H9 (cell line): Measurements from ENCODE around the gene PDE6H. TPM values are rescaled to one million over a fixed set of nuclear protein-coding genes. Genes with fewer than 3 reads are reported as not detected.

Experiments used
- DNase-seq: peaks from one replicate; pipeline ENCODE4 v3.0.0-alpha.2; 2017
- H2AFZ ChIP-seq: one replicate; pipeline ENCODE4 v1.6.1; 2013; ENCODE audit warnings: mild to moderate bottlenecking, low read length, control low read depth, moderate library complexity
- H2AK5ac ChIP-seq: 2 replicates; pipeline ENCODE4 v1.6.1; 2013; ENCODE audit warnings: low read length, control low read depth, mixed read lengths; ENCODE audit not compliant: insufficient read length
- H2BK120ac ChIP-seq: one replicate; pipeline ENCODE4 v1.6.1; 2013; ENCODE audit warnings: low read depth, mild to moderate bottlenecking, low read length, control low read depth, inconsistent platforms; ENCODE audit not compliant: poor library complexity, severe bottlenecking
- H2BK12ac ChIP-seq: 2 replicates; pipeline ENCODE4 v1.6.1; 2013; ENCODE audit warnings: low read length, control low read depth, mixed read lengths, low read depth; ENCODE audit not compliant: insufficient read length
- H2BK15ac ChIP-seq: 2 replicates; pipeline ENCODE4 v1.6.1; 2013; ENCODE audit warnings: low read depth, low read length, control low read depth
- H2BK20ac ChIP-seq: one replicate; pipeline ENCODE4 v1.6.1; 2013; ENCODE audit warnings: low read depth, mild to moderate bottlenecking, low read length, control low read depth, inconsistent platforms; ENCODE audit not compliant: poor library complexity, severe bottlenecking
- H2BK5ac ChIP-seq: 2 replicates; pipeline ENCODE4 v1.6.1; 2013; ENCODE audit warnings: low read length, control low read depth, mixed read lengths; ENCODE audit not compliant: insufficient read length
- H3K14ac ChIP-seq: 2 replicates; pipeline ENCODE4 v1.6.1; 2013; ENCODE audit warnings: low read length, control low read depth; ENCODE audit not compliant: insufficient read depth
- H3K18ac ChIP-seq: 2 replicates; pipeline ENCODE4 v1.6.1; 2013; ENCODE audit warnings: low read depth, mild to moderate bottlenecking, mixed read lengths, low read length, control low read depth; ENCODE audit not compliant: insufficient read length
- H3K23ac ChIP-seq: 2 replicates; pipeline ENCODE4 v1.6.1; 2013; ENCODE audit warnings: low read length, control low read depth, mixed read lengths, low read depth; ENCODE audit not compliant: insufficient read length
- H3K23me2 ChIP-seq: 2 replicates; pipeline ENCODE4 v1.6.1; 2013; ENCODE audit warnings: low read depth, mild to moderate bottlenecking, mixed read lengths, low read length, control low read depth; ENCODE audit not compliant: insufficient read length, poor library complexity, severe bottlenecking
- H3K27ac ChIP-seq: 2 replicates; pipeline ENCODE4 v1.5.1; 2013; ENCODE audit warnings: low read length, control low read depth, mixed read lengths, low read depth; ENCODE audit not compliant: insufficient read length
- H3K27me3 ChIP-seq: 2 replicates; pipeline ENCODE4 v1.6.1; 2013; ENCODE audit warnings: low read length, control low read depth, inconsistent platforms; ENCODE audit not compliant: insufficient read depth
- H3K4ac ChIP-seq: 2 replicates; pipeline ENCODE4 v1.6.1; 2013; ENCODE audit warnings: low read depth, mild to moderate bottlenecking, control low read depth, inconsistent platforms, low read length, moderate library complexity
- H3K4me1 ChIP-seq: 2 replicates; pipeline ENCODE4 v1.6.1; 2013; ENCODE audit warnings: low read length, control low read depth, inconsistent platforms; ENCODE audit not compliant: insufficient read depth
- H3K4me2 ChIP-seq: 2 replicates; pipeline ENCODE4 v1.6.1; 2013; ENCODE audit warnings: low read length, control low read depth, mixed read lengths; ENCODE audit not compliant: insufficient read length, insufficient read depth
- H3K56ac ChIP-seq: 2 replicates; pipeline ENCODE4 v1.6.1; 2013; ENCODE audit warnings: low read depth, mild to moderate bottlenecking, mixed read lengths, low read length, control low read depth; ENCODE audit not compliant: insufficient read length
- H3K79me1 ChIP-seq: 2 replicates; pipeline ENCODE4 v1.6.1; 2013; ENCODE audit warnings: low read depth, mild to moderate bottlenecking, moderate library complexity, low read length, control low read depth, inconsistent platforms; ENCODE audit not compliant: insufficient read depth, poor library complexity, severe bottlenecking
- H3K79me2 ChIP-seq: 2 replicates; pipeline ENCODE4 v1.6.1; 2013; ENCODE audit warnings: low read length, control low read depth, inconsistent platforms; ENCODE audit not compliant: insufficient read depth
- H3K9ac ChIP-seq: 2 replicates; pipeline ENCODE4 v1.6.1; 2013; ENCODE audit warnings: low read length, control low read depth, mixed read lengths; ENCODE audit not compliant: insufficient read length; ENCODE audit errors: extremely low read depth
- H3K9me3 ChIP-seq: one replicate; pipeline ENCODE4 v1.6.1; 2013; ENCODE audit warnings: low read depth, low read length, inconsistent platforms; ENCODE audit not compliant: control insufficient read depth
- H3T11ph ChIP-seq: one replicate; pipeline ENCODE4 v1.6.1; 2013; ENCODE audit warnings: mild to moderate bottlenecking, low read length, control low read depth, inconsistent platforms
- H4K20me1 ChIP-seq: one replicate; pipeline ENCODE4 v1.6.1; 2013; ENCODE audit not compliant: control insufficient read depth, insufficient read length, insufficient read depth
- H4K5ac ChIP-seq: 2 replicates; pipeline ENCODE4 v1.6.1; 2013; ENCODE audit warnings: low read depth, mild to moderate bottlenecking, mixed read lengths, low read length, control low read depth; ENCODE audit not compliant: insufficient read length
- H4K8ac ChIP-seq: replicated peaks from 2 replicates; pipeline ENCODE4 v1.6.1; 2013; ENCODE audit warnings: low read length, control low read depth, mixed read lengths, low read depth; ENCODE audit not compliant: insufficient read length
- H4K91ac ChIP-seq: 2 replicates; pipeline ENCODE4 v1.6.1; 2013; ENCODE audit warnings: low read depth, mild to moderate bottlenecking, moderate library complexity, mixed read lengths, low read length, control low read depth; ENCODE audit not compliant: insufficient read length
- H3K27ac Mint-ChIP-seq, 3 experiments: 2 replicates in 2 of 3; 3 replicates in 1 of 3; pipeline ENCODE4 v1.8.0; 2020 to 2021; ENCODE audit warnings: mixed read lengths in 3 of 3, mild to moderate bottlenecking in 1 of 3, moderate library complexity in 1 of 3
- H3K27me3 Mint-ChIP-seq: 2 replicates; pipeline ENCODE4 v1.8.0; 2021; ENCODE audit warnings: low read depth, mild to moderate bottlenecking, moderate library complexity, mixed read lengths
- H3K36me3 Mint-ChIP-seq, 3 experiments: 2 replicates in 2 of 3; 3 replicates in 1 of 3; pipeline ENCODE4 v1.8.0; 2020 to 2021; ENCODE audit warnings: low read depth in 3 of 3, mixed read lengths in 3 of 3; ENCODE audit not compliant: insufficient read depth in 1 of 3
- H3K4me1 Mint-ChIP-seq, 2 experiments: 2 replicates each; pipeline ENCODE4 v1.8.0; 2020; ENCODE audit warnings: mixed read lengths in 2 of 2
- H3K4me3 Mint-ChIP-seq, 2 experiments: 2 replicates in 1 of 2; 3 replicates in 1 of 2; pipeline ENCODE4 v1.8.0; 2020 to 2021; ENCODE audit warnings: mild to moderate bottlenecking in 2 of 2, mixed read lengths in 2 of 2, moderate library complexity in 1 of 2
- H3K9me3 Mint-ChIP-seq, 2 experiments: 2 replicates in 1 of 2; 3 replicates in 1 of 2; pipeline ENCODE4 v1.8.0; 2020; ENCODE audit warnings: mild to moderate bottlenecking in 2 of 2, mixed read lengths in 2 of 2, moderate library complexity in 1 of 2
- WGBS: extraction: QIAGEN DNeasy Blood & Tissue Kit; methylation state at CpG from one replicate; pipeline ENCODE4 v1.1.7; 2013; ENCODE audit warnings: missing lambda C conversion rate, low lambda C conversion rate, mixed read lengths; ENCODE audit not compliant: insufficient read length; ENCODE audit errors: extremely low coverage; 5-methylcytosine and 5-hydroxymethylcytosine counted together
- total RNA-seq: library from RNA; stranded (reverse); gene quantifications from 2 replicates; pipeline ENCODE4 v1.2.1, GENCODE V29; 2021
- TF ChIP-seq, protein P1 (sequence below): fragments of 200-600 bp; sonication (generic); conservative IDR thresholded peaks from 3 replicates; pipeline ENCODE4 v1.8.0; 2021; ENCODE audit warnings: antibody characterized with exemption, mild to moderate bottlenecking

Gene PDE6H
- total RNA-seq, 1 experiment from 2014 or later = not detected

DNA sequence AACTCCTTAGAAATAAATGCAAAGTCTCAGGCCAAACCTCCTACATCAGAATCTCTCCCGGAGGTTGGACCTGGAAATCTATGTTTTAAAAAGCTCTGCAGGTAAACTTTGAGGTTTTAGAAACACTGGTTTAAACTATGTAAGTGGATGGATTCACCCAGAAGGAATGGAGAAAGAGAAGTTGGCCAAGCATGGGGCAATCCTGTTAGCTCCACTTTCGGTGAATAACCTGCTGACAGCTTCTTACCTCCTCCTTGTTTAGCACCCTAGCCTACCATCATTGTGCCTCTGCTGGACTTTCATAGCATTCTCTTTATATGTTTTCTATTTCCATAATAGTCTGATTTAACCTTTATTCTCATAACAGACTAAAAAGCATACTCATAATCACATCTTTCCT lies 8.4 kb upstream of the PDE6H start:
- H3K9me3 Mint-ChIP-seq = no peaks in the 10 kb centered on the region
- H2BK20ac ChIP-seq = no peak overlapping the region
- WGBS = no CpG with 5 or more reads among the region's 2 CpGs
- no peak overlapping the region for H3K4me3 Mint-ChIP-seq
- no peak overlapping the region for H2BK15ac ChIP-seq
- no peaks in the 10 kb centered on the region for H3K36me3 Mint-ChIP-seq
- no peaks in the 10 kb centered on the region for H3K79me1 ChIP-seq
- H3K4ac ChIP-seq = no peak overlapping the region
- H3K9me3 ChIP-seq = no peaks in the 10 kb centered on the region
- TF ChIP-seq, protein P1, sequence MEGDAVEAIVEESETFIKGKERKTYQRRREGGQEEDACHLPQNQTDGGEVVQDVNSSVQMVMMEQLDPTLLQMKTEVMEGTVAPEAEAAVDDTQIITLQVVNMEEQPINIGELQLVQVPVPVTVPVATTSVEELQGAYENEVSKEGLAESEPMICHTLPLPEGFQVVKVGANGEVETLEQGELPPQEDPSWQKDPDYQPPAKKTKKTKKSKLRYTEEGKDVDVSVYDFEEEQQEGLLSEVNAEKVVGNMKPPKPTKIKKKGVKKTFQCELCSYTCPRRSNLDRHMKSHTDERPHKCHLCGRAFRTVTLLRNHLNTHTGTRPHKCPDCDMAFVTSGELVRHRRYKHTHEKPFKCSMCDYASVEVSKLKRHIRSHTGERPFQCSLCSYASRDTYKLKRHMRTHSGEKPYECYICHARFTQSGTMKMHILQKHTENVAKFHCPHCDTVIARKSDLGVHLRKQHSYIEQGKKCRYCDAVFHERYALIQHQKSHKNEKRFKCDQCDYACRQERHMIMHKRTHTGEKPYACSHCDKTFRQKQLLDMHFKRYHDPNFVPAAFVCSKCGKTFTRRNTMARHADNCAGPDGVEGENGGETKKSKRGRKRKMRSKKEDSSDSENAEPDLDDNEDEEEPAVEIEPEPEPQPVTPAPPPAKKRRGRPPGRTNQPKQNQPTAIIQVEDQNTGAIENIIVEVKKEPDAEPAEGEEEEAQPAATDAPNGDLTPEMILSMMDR = no peak
- no peak overlapping the region for H3K56ac ChIP-seq
- no peak overlapping the region for H4K91ac ChIP-seq
- peaks cover 3% of the 10 kb centered on the region for H3K4me1 ChIP-seq
- no peak for DNase-seq
- no peak overlapping the region for H3T11ph ChIP-seq
- no peak overlapping the region for H3K27ac ChIP-seq
- H3K27me3 ChIP-seq = no peaks in the 10 kb centered on the region
- no peak overlapping the region for H2BK12ac ChIP-seq
- H3K9ac ChIP-seq = no peak overlapping the region
- no peak overlapping the region for H3K23ac ChIP-seq
- no peak overlapping the region for H3K4me2 ChIP-seq
- no peak overlapping the region for H2BK5ac ChIP-seq
- no peaks in the 10 kb centered on the region for H3K79me2 ChIP-seq
- H2BK120ac ChIP-seq = no peak overlapping the region
- H4K8ac ChIP-seq = no peak overlapping the region
- no peak overlapping the region for H2AK5ac ChIP-seq
- H3K27ac Mint-ChIP-seq = no peak overlapping the region
- no peak overlapping the region for H2AFZ ChIP-seq
- H3K27me3 Mint-ChIP-seq = no peaks in the 10 kb centered on the region
- H4K5ac ChIP-seq = no peak overlapping the region
- no peak overlapping the region for H3K14ac ChIP-seq
- no peaks in the 10 kb centered on the region for H4K20me1 ChIP-seq
- H3K23me2 ChIP-seq = no peaks in the 10 kb centered on the region
- peaks cover 9 to 10% of the 10 kb centered on the region in 2 experiments for H3K4me1 Mint-ChIP-seq
- no peak overlapping the region for H3K18ac ChIP-seq
